Measurements from ENCODE around the gene GSG1L.

The GSG1L gene

GRCh38 chr16:27767971-27768591 is 295.4 kb downstream of the GSG1L start:
- DNase-seq, result no peak

GRCh38 chr16:27767081-27767480 is 296.4 kb downstream of the GSG1L start:
- DNase-seq, result no peak

GRCh38 chr16:27766236-27766925 is 297.1 kb downstream of the GSG1L start:
- no peak for DNase-seq

- no peak for DNase-seq
These were observed 298.4 kb downstream of the GSG1L start for GRCh38 chr16:27764869-27765675.

- no peak for DNase-seq
These were observed 299.1 kb downstream of the GSG1L start for GRCh38 chr16:27764427-27764826.

- DNase-seq, result no peak
These were observed 301.1 kb downstream of the GSG1L start for GRCh38 chr16:27762441-27762840.

- no peak for DNase-seq
These were observed 301.7 kb downstream of the GSG1L start for GRCh38 chr16:27761816-27762215.

- DNase-seq, result no peak
These were observed 302.7 kb downstream of the GSG1L start for GRCh38 chr16:27760789-27761176.

GRCh38 chr16:27759967-27760788 is 303.3 kb downstream of the GSG1L start:
- no peak for DNase-seq

- no peak for DNase-seq
These were observed 304.1 kb downstream of the GSG1L start for GRCh38 chr16:27759301-27759871.

- no peak for DNase-seq
These were observed 305.0 kb downstream of the GSG1L start for GRCh38 chr16:27758544-27758943.

GRCh38 chr16:27756206-27756970 is 307.1 kb downstream of the GSG1L start:
- no peak for DNase-seq

- DNase-seq, result no peak
These were observed 308.5 kb downstream of the GSG1L start for GRCh38 chr16:27754788-27755690.

GRCh38 chr16:27753563-27753962 is 310.0 kb downstream of the GSG1L start:
- DNase-seq, result no peak

- no peak for DNase-seq
These were observed 311.3 kb downstream of the GSG1L start for GRCh38 chr16:27752241-27752640.

GRCh38 chr16:27751676-27752075 is 311.8 kb downstream of the GSG1L start:
- no peak for DNase-seq

- DNase-seq, result no peak
These were observed 312.3 kb downstream of the GSG1L start for GRCh38 chr16:27751233-27751632.

- DNase-seq, result no peak
These were observed 313.6 kb downstream of the GSG1L start for GRCh38 chr16:27749946-27750345.

- no peak for DNase-seq
These were observed 314.0 kb downstream of the GSG1L start for GRCh38 chr16:27749547-27749875.

- peak; percentile 74 for DNase-seq
These were observed 314.5 kb downstream of the GSG1L start for GRCh38 chr16:27748868-27749546.

All from T1000 (cell line).